Neural cell (in vitro differentiated cells): ENCODE measurements around the gene CPLX1. TPM values are rescaled to one million over a fixed set of nuclear protein-coding genes. Genes with fewer than 3 reads are reported as not detected.

Experiments
- H2AFZ ChIP-seq: fragments of 200-600, 300-800 bp; sonication (generic), shearing (Covaris generic); 2 replicates; pipeline ENCODE4 v1.6.0; 2014; ENCODE audit warnings: low read depth, mild to moderate bottlenecking, antibody characterized with exemption, low read length, moderate library complexity
- H3F3A ChIP-seq: fragments of 200-600 bp; shearing (Covaris generic); 2 replicates; pipeline ENCODE4 v1.6.1; 2016; ENCODE audit warnings: mild to moderate bottlenecking, moderate library complexity, mixed read lengths, antibody characterized with exemption, low read length; ENCODE audit not compliant: insufficient read depth, poor library complexity, severe bottlenecking
- H3K27ac ChIP-seq: fragments of 200-600, 300-800 bp; sonication (generic), shearing (Covaris generic); 2 replicates; pipeline ENCODE4 v1.5.1; 2014; ENCODE audit warnings: mild to moderate bottlenecking, low read length, moderate library complexity
- H3K27me3 ChIP-seq: fragments of 300-800, 200-600 bp; sonication (generic), shearing (Covaris generic); 2 replicates; pipeline ENCODE4 v1.6.0; 2014; ENCODE audit warnings: mild to moderate bottlenecking, low read depth, low read length, moderate library complexity; ENCODE audit not compliant: insufficient read depth
- H3K36me3 ChIP-seq: fragments of 300-800, 200-600 bp; sonication (generic), shearing (Covaris generic); 2 replicates; pipeline ENCODE4 v1.5.1; 2014; ENCODE audit warnings: mild to moderate bottlenecking, antibody characterized with exemption, low read length, moderate library complexity; ENCODE audit not compliant: insufficient read depth
- H3K4me2 ChIP-seq: fragments of 300-800, 200-600 bp; sonication (generic), shearing (Covaris generic); 2 replicates; pipeline ENCODE4 v1.6.0; 2014; ENCODE audit warnings: mild to moderate bottlenecking, low read length
- H3K4me3 ChIP-seq: fragments of 300-800, 200-600 bp; sonication (generic), shearing (Covaris generic); 2 replicates; pipeline ENCODE4 v1.5.1; 2014; ENCODE audit warnings: mild to moderate bottlenecking, low read length, moderate library complexity
- H3K79me2 ChIP-seq: fragments of 200-600 bp; shearing (Covaris generic); replicated peaks from 2 replicates; pipeline ENCODE4 v1.6.0; 2014; ENCODE audit warnings: mild to moderate bottlenecking, low read length, moderate library complexity; ENCODE audit not compliant: insufficient read depth
- H3K9ac ChIP-seq: fragments of 300-800, 200-600 bp; sonication (generic), shearing (Covaris generic); 2 replicates; pipeline ENCODE4 v1.6.1; 2016; ENCODE audit warnings: mild to moderate bottlenecking, low read length, mixed read lengths
- H3K9me2 ChIP-seq: fragments of 200-600 bp; shearing (Covaris generic); 2 replicates; pipeline ENCODE4 v1.6.1; 2016; ENCODE audit warnings: mild to moderate bottlenecking, low read length, mixed read lengths; ENCODE audit not compliant: insufficient read depth
- H3K9me3 ChIP-seq: fragments of 200-600, 300-800 bp; sonication (generic), shearing (Covaris generic); 2 replicates; pipeline ENCODE4 v1.6.1; 2016; ENCODE audit warnings: mild to moderate bottlenecking, mixed run types, low read length, moderate library complexity, mixed read lengths
- H4K20me1 ChIP-seq: fragments of 200-600 bp; shearing (Covaris generic); 2 replicates; pipeline ENCODE4 v1.6.1; 2016; ENCODE audit warnings: mild to moderate bottlenecking, mixed run types; ENCODE audit not compliant: insufficient read depth
- EP300 ChIP-seq: fragments of 450-650 bp; conservative IDR thresholded peaks from 2 replicates; pipeline ENCODE4 v1.6.1; 2014; ENCODE audit warnings: antibody characterized with exemption, mild to moderate bottlenecking, moderate library complexity; ENCODE audit not compliant: poor library complexity, severe bottlenecking
- EZH2 ChIP-seq: fragments of 200-600, 300-800 bp; shearing (Covaris generic), sonication (generic); IDR thresholded peaks from 2 replicates; pipeline ENCODE4 v1.6.1; 2014; ENCODE audit warnings: antibody characterized with exemption, low read length, borderline replicate concordance, mild to moderate bottlenecking; ENCODE audit not compliant: insufficient read depth, poor library complexity, severe bottlenecking
- MXI1 ChIP-seq: fragments of 450-650 bp; conservative IDR thresholded peaks from 2 replicates; pipeline ENCODE4 v1.6.1; 2014; ENCODE audit warnings: antibody characterized with exemption, mild to moderate bottlenecking; ENCODE audit not compliant: poor library complexity, severe bottlenecking
- POLR2AphosphoS5 ChIP-seq: IDR thresholded peaks from 2 replicates; pipeline ENCODE4 v1.6.1; 2012
- RAD21 ChIP-seq: fragments of 450-650 bp; conservative IDR thresholded peaks from 2 replicates; pipeline ENCODE4 v1.6.1; 2014; ENCODE audit warnings: antibody characterized with exemption, mild to moderate bottlenecking, moderate library complexity
- SMC3 ChIP-seq: fragments of 450-650 bp; conservative IDR thresholded peaks from 2 replicates; pipeline ENCODE4 v1.6.1; 2014; ENCODE audit warnings: antibody characterized with exemption, mild to moderate bottlenecking, moderate library complexity; ENCODE audit not compliant: poor library complexity
- TAF1 ChIP-seq: IDR thresholded peaks from 2 replicates; pipeline ENCODE4 v1.6.1; 2012; ENCODE audit warnings: low read depth
- polyA plus RNA-seq: library from polyadenylated mRNA; depleted of rRNA; stranded (reverse); fragments of >200 nt; gene quantifications from 2 replicates; pipeline ENCODE4 v1.2.3, GENCODE V29; 2014
- TF ChIP-seq, protein P1 (sequence below): IDR thresholded peaks from 2 replicates; pipeline ENCODE4 v1.6.1; 2012; ENCODE audit warnings: borderline replicate concordance
- TF ChIP-seq, protein P2 (sequence below): fragments of 450-650 bp; IDR thresholded peaks from 2 replicates; pipeline ENCODE4 v1.5.1; 2014; ENCODE audit warnings: antibody characterized with exemption, mild to moderate bottlenecking, moderate library complexity; ENCODE audit not compliant: poor library complexity, severe bottlenecking

CPLX1 gene
- polyA plus RNA-seq, 1 donor from 2014 or later: 7.6 TPM

GRCh38 chr4:870951-871350 lies 45.0 kb upstream of the CPLX1 start:
- Histone ChIP-seq H3K27ac (no peak overlapping the region), H3K4me2 (no peak overlapping the region), H3K9ac (no peak overlapping the region), H3K9me3 (no peaks in the 10 kb centered on the region), H3K79me2 (no peaks in the 10 kb centered on the region), H3K36me3 (no peaks in the 10 kb centered on the region), H3K9me2 (no peaks in the 10 kb centered on the region), H4K20me1 (no peaks in the 10 kb centered on the region), H3K27me3 (no peaks in the 10 kb centered on the region), H3F3A (no peaks in the 10 kb centered on the region), H3K4me3 (no peak overlapping the region), H2AFZ (no peak overlapping the region)
- TF ChIP-seq SMC3: no peak
- TF ChIP-seq MXI1: no peak
- TF ChIP-seq, protein P1, sequence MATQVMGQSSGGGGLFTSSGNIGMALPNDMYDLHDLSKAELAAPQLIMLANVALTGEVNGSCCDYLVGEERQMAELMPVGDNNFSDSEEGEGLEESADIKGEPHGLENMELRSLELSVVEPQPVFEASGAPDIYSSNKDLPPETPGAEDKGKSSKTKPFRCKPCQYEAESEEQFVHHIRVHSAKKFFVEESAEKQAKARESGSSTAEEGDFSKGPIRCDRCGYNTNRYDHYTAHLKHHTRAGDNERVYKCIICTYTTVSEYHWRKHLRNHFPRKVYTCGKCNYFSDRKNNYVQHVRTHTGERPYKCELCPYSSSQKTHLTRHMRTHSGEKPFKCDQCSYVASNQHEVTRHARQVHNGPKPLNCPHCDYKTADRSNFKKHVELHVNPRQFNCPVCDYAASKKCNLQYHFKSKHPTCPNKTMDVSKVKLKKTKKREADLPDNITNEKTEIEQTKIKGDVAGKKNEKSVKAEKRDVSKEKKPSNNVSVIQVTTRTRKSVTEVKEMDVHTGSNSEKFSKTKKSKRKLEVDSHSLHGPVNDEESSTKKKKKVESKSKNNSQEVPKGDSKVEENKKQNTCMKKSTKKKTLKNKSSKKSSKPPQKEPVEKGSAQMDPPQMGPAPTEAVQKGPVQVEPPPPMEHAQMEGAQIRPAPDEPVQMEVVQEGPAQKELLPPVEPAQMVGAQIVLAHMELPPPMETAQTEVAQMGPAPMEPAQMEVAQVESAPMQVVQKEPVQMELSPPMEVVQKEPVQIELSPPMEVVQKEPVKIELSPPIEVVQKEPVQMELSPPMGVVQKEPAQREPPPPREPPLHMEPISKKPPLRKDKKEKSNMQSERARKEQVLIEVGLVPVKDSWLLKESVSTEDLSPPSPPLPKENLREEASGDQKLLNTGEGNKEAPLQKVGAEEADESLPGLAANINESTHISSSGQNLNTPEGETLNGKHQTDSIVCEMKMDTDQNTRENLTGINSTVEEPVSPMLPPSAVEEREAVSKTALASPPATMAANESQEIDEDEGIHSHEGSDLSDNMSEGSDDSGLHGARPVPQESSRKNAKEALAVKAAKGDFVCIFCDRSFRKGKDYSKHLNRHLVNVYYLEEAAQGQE: no peak
- no peak for TF ChIP-seq POLR2AphosphoS5
- TF ChIP-seq TAF1: no peak
- no peak for TF ChIP-seq RAD21
- TF ChIP-seq EP300: no peak
- no peak for TF ChIP-seq EZH2
- TF ChIP-seq, protein P2, sequence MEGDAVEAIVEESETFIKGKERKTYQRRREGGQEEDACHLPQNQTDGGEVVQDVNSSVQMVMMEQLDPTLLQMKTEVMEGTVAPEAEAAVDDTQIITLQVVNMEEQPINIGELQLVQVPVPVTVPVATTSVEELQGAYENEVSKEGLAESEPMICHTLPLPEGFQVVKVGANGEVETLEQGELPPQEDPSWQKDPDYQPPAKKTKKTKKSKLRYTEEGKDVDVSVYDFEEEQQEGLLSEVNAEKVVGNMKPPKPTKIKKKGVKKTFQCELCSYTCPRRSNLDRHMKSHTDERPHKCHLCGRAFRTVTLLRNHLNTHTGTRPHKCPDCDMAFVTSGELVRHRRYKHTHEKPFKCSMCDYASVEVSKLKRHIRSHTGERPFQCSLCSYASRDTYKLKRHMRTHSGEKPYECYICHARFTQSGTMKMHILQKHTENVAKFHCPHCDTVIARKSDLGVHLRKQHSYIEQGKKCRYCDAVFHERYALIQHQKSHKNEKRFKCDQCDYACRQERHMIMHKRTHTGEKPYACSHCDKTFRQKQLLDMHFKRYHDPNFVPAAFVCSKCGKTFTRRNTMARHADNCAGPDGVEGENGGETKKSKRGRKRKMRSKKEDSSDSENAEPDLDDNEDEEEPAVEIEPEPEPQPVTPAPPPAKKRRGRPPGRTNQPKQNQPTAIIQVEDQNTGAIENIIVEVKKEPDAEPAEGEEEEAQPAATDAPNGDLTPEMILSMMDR: no peak

DNA sequence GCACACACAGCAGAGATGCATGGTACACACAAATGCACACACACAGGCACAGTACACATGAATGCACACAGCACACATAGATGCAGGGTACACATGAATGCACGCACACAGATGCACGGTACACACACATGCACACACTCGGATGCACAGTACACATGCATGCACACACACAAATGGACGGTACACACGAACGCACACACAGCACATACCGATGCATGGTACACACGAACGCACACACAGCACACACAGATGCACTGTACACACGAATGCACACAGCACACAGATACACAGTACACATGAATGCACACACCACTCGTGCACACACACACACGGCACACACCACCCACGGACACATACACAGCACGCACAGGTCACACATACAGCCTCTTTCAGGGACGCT lies 43.8 kb upstream of the CPLX1 start:
- Histone ChIP-seq H2AFZ (no peak overlapping the region), H3K27me3 (no peaks in the 10 kb centered on the region), H3F3A (no peaks in the 10 kb centered on the region), H4K20me1 (no peaks in the 10 kb centered on the region), H3K79me2 (no peaks in the 10 kb centered on the region), H3K4me3 (no peak overlapping the region), H3K4me2 (no peak overlapping the region), H3K9ac (no peak overlapping the region), H3K9me3 (no peaks in the 10 kb centered on the region), H3K9me2 (no peaks in the 10 kb centered on the region), H3K27ac (no peak overlapping the region), H3K36me3 (no peaks in the 10 kb centered on the region)
- TF ChIP-seq RAD21 (no peak), TAF1 (no peak), POLR2AphosphoS5 (no peak), EZH2 (no peak), MXI1 (no peak), EP300 (no peak)
- TF ChIP-seq, protein P2: no peak
- TF ChIP-seq, protein P1: no peak
